GM23338 (cell line): Measurements from ENCODE around the gene ABCC3. TPM values are rescaled to one million over a fixed set of nuclear protein-coding genes. Genes with fewer than 3 reads are reported as not detected.

Source experiments
- ATAC-seq: fragments of 200-7000 bp; cut with Tn5 transposase; 3 replicates; pipeline ENCODE4 v1.9.1; 2020
- DNase-seq: peaks from one replicate; pipeline ENCODE4 v3.0.0-alpha.2; 2015; ENCODE audit warnings: low spot score
- H2AFZ ChIP-seq: fragments of 200-600 bp; sonication (generic); 2 replicates; pipeline ENCODE4 v1.8.0; 2016; ENCODE audit warnings: antibody characterized with exemption, mild to moderate bottlenecking, moderate library complexity
- H3F3A ChIP-seq: fragments of 200-600 bp; sonication (generic); replicated peaks from 2 replicates; pipeline ENCODE4 v1.8.0; 2017; ENCODE audit warnings: antibody characterized with exemption, mixed run types, low read depth
- H3K27ac ChIP-seq: fragments of 200-600 bp; sonication (generic); 2 replicates; pipeline ENCODE4 v1.6.1; 2016; ENCODE audit warnings: low read depth
- H3K27me3 ChIP-seq: fragments of 200-600 bp; sonication (generic); 2 replicates; pipeline ENCODE4 v1.8.0; 2016; ENCODE audit warnings: mild to moderate bottlenecking, mixed run types, moderate library complexity; ENCODE audit not compliant: insufficient read depth
- H3K36me3 ChIP-seq: fragments of 200-600 bp; sonication (generic); 2 replicates; pipeline ENCODE4 v1.8.0; 2016; ENCODE audit warnings: mild to moderate bottlenecking; ENCODE audit not compliant: insufficient read depth
- H3K4me1 ChIP-seq: fragments of 200-600 bp; sonication (generic); 2 replicates; pipeline ENCODE4 v1.8.0; 2016; ENCODE audit warnings: mild to moderate bottlenecking, moderate library complexity; ENCODE audit not compliant: insufficient read depth
- H3K4me2 ChIP-seq: fragments of 200-600 bp; sonication (generic); 2 replicates; pipeline ENCODE4 v1.7.1; 2017; ENCODE audit warnings: mixed run types
- H3K4me3 ChIP-seq: fragments of 200-600 bp; sonication (generic); 2 replicates; pipeline ENCODE4 v1.6.1; 2016; ENCODE audit warnings: mixed run types
- H3K79me2 ChIP-seq: fragments of 200-600 bp; sonication (generic); replicated peaks from 2 replicates; pipeline ENCODE4 v1.8.0; 2017; ENCODE audit warnings: mild to moderate bottlenecking; ENCODE audit not compliant: insufficient read depth
- H3K9me2 ChIP-seq: fragments of 200-600 bp; sonication (generic); 2 replicates; pipeline ENCODE4 v1.8.0; 2017; ENCODE audit not compliant: insufficient read depth
- H4K20me1 ChIP-seq: fragments of 200-600 bp; sonication (generic); replicated peaks from 2 replicates; pipeline ENCODE4 v1.8.0; 2017; ENCODE audit warnings: mild to moderate bottlenecking; ENCODE audit not compliant: insufficient read depth
- H3K27ac Mint-ChIP-seq: 2 replicates; pipeline ENCODE4 v1.8.0; 2020; ENCODE audit warnings: inconsistent platforms, mild to moderate bottlenecking, moderate library complexity, mixed read lengths
- H3K27me3 Mint-ChIP-seq: 3 replicates; pipeline ENCODE4 v1.8.0; 2022; ENCODE audit warnings: low read depth, mild to moderate bottlenecking, moderate library complexity, mixed read lengths, inconsistent platforms; ENCODE audit not compliant: insufficient read depth, poor library complexity
- H3K36me3 Mint-ChIP-seq: 3 replicates; pipeline ENCODE4 v1.8.0; 2021; ENCODE audit warnings: low read depth, mild to moderate bottlenecking, inconsistent platforms, moderate library complexity, mixed read lengths
- H3K4me1 Mint-ChIP-seq: 3 replicates; pipeline ENCODE4 v1.8.0; 2020; ENCODE audit warnings: mild to moderate bottlenecking, inconsistent platforms, mixed read lengths
- H3K4me3 Mint-ChIP-seq: 3 replicates; pipeline ENCODE4 v1.8.0; 2021; ENCODE audit warnings: moderate library complexity, mild to moderate bottlenecking, inconsistent platforms, mixed read lengths
- H3K9me3 Mint-ChIP-seq: 3 replicates; pipeline ENCODE4 v1.8.0; 2020; ENCODE audit warnings: moderate library complexity, mild to moderate bottlenecking, inconsistent platforms, mixed read lengths
- CREB1 ChIP-seq: fragments of 250-450 bp; sonication (Bioruptor Pico); IDR thresholded peaks from 2 replicates; pipeline ENCODE4 v1.5.0; 2020; ENCODE audit warnings: low read depth, mild to moderate bottlenecking, moderate library complexity
- EZH2 ChIP-seq: fragments of 200-600 bp; sonication (generic); IDR thresholded peaks from one replicate; pipeline ENCODE4 v1.8.0; 2017; ENCODE audit warnings: antibody characterized with exemption, mild to moderate bottlenecking, low read depth; ENCODE audit not compliant: unreplicated experiment
- EZH2phosphoT487 ChIP-seq: fragments of 200-600 bp; sonication (generic); IDR thresholded peaks from one replicate; pipeline ENCODE4 v1.8.1; 2018; ENCODE audit warnings: antibody characterized with exemption; ENCODE audit not compliant: unreplicated experiment
- JUNB ChIP-seq: IDR thresholded peaks from one replicate; pipeline ENCODE4 v1.6.1; 2016; ENCODE audit warnings: antibody characterized with exemption; ENCODE audit not compliant: unreplicated experiment
- NANOG ChIP-seq: IDR thresholded peaks from 2 replicates; pipeline ENCODE4 v1.6.1; 2016; ENCODE audit warnings: antibody characterized with exemption, borderline replicate concordance
- POLR2AphosphoS5 ChIP-seq: IDR thresholded peaks from 2 replicates; pipeline ENCODE4 v1.6.1; 2016; ENCODE audit warnings: antibody characterized with exemption, low read depth
- ZNF114 ChIP-seq: fragments of 250-450 bp; sonication (Bioruptor Pico); IDR thresholded peaks from 2 replicates; pipeline ENCODE4 v1.5.0; 2020; ENCODE audit warnings: mild to moderate bottlenecking, moderate library complexity
- ZNF331 ChIP-seq: fragments of 250-450 bp; sonication (Bioruptor Pico); IDR thresholded peaks from 2 replicates; pipeline ENCODE4 v1.5.0; 2020; ENCODE audit warnings: low read depth, mild to moderate bottlenecking, moderate library complexity
- polyA plus RNA-seq: library from polyadenylated mRNA; unstranded; fragments of >200 nt; fragmentation: Nextera tagmentation; extraction: Ambion mirVana; gene quantifications from 2 replicates; pipeline ENCODE4 v1.2.1, GENCODE V29; 2016
- total RNA-seq: library from RNA; depleted of rRNA; stranded (reverse); fragments of >200 nt; shearing (Covaris generic); gene quantifications from 2 replicates; pipeline ENCODE4 v1.2.3, GENCODE V29; 2014
- TF ChIP-seq, protein P1 (sequence below): fragments of 250-450 bp; sonication (Bioruptor Pico); IDR thresholded peaks from 2 replicates; pipeline ENCODE4 v1.5.0; 2020; ENCODE audit warnings: mild to moderate bottlenecking, moderate library complexity
- TF ChIP-seq, protein P2 (sequence below), 2 experiments: fragments of 200-600 bp in 1 of 2; sonication (generic) in 1 of 2; conservative IDR thresholded peaks; 2 replicates each; pipeline versions ENCODE4 v1.5.1 to v1.6.1; 2016 to 2017; ENCODE audit warnings: antibody characterized with exemption in 2 of 2, low read depth in 2 of 2, mild to moderate bottlenecking in 2 of 2, moderate library complexity in 1 of 2

The ABCC3 gene
- total and polyA plus RNA-seq, 2 experiments from 2014 or later: not detected

DNA sequence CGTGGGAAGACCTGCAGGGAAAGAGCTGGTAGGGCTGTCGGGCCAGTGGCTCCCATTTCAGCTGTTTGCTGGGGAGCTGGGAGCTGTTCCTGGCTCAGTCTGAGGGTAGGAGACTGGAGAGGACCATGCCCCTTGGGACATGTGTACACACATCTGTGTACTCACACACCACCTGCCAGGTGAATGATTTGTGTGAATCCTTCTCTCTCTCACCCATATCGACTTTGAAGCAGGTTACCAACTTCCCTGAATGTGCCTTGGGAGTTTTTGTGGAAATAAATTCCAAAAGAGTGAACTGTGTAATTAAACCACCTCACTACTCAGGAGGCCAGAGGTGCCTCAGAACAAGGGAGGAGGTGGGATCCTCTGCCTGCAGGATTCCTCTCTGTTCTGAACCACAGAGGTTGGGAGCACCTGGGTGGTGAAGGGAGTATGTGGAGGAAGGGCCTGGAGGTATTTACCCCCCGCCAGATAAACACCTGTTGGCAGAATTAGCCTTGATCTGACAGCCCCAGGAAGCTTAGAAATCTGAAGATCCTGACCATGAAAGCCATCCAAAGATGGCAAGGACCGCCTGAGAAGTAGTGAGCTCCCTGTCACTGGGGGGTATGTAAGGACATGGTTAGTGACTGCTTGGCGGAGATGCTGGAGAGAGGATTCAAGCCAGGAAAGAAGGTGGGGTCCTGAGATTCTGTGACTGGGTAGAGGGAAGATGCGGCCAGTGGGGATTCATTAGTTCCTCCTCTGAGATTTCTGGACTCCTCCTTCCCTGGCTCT lies 3.3 kb downstream of the ABCC3 start:
- H3K4me2 ChIP-seq: no peak overlapping the region
- 0 out of 2 replicates have a peak, but pooled peaks cover 3% of the 10 kb centered on the region for H3F3A ChIP-seq
- no peak overlapping the region for H3K27ac ChIP-seq

More for the DNA sequence above, 3.3 kb downstream of the ABCC3 start:
- H3K4me3 ChIP-seq: no peak overlapping the region
- Mint-ChIP-seq H3K27me3 (peaks cover 41% of the 10 kb centered on the region), H3K27ac (no peak overlapping the region), H3K36me3 (no peaks in the 10 kb centered on the region), H3K9me3 (no peaks in the 10 kb centered on the region), H3K4me1 (peaks cover 21% of the 10 kb centered on the region), H3K4me3 (no peak overlapping the region; the same call in 2 of the 3 replicates)
- H2AFZ ChIP-seq: no peak overlapping the region
- no peaks in the 10 kb centered on the region for H3K36me3 ChIP-seq
- H4K20me1 ChIP-seq: no peaks in the 10 kb centered on the region
- no peaks in the 10 kb centered on the region for H3K79me2 ChIP-seq
- H3K27me3 ChIP-seq: peaks cover 46% of the 10 kb centered on the region
- no peaks in the 10 kb centered on the region for H3K9me2 ChIP-seq
- no peak for DNase-seq
- TF ChIP-seq EZH2: no peak
- no peak for TF ChIP-seq CREB1
- TF ChIP-seq, protein P1, sequence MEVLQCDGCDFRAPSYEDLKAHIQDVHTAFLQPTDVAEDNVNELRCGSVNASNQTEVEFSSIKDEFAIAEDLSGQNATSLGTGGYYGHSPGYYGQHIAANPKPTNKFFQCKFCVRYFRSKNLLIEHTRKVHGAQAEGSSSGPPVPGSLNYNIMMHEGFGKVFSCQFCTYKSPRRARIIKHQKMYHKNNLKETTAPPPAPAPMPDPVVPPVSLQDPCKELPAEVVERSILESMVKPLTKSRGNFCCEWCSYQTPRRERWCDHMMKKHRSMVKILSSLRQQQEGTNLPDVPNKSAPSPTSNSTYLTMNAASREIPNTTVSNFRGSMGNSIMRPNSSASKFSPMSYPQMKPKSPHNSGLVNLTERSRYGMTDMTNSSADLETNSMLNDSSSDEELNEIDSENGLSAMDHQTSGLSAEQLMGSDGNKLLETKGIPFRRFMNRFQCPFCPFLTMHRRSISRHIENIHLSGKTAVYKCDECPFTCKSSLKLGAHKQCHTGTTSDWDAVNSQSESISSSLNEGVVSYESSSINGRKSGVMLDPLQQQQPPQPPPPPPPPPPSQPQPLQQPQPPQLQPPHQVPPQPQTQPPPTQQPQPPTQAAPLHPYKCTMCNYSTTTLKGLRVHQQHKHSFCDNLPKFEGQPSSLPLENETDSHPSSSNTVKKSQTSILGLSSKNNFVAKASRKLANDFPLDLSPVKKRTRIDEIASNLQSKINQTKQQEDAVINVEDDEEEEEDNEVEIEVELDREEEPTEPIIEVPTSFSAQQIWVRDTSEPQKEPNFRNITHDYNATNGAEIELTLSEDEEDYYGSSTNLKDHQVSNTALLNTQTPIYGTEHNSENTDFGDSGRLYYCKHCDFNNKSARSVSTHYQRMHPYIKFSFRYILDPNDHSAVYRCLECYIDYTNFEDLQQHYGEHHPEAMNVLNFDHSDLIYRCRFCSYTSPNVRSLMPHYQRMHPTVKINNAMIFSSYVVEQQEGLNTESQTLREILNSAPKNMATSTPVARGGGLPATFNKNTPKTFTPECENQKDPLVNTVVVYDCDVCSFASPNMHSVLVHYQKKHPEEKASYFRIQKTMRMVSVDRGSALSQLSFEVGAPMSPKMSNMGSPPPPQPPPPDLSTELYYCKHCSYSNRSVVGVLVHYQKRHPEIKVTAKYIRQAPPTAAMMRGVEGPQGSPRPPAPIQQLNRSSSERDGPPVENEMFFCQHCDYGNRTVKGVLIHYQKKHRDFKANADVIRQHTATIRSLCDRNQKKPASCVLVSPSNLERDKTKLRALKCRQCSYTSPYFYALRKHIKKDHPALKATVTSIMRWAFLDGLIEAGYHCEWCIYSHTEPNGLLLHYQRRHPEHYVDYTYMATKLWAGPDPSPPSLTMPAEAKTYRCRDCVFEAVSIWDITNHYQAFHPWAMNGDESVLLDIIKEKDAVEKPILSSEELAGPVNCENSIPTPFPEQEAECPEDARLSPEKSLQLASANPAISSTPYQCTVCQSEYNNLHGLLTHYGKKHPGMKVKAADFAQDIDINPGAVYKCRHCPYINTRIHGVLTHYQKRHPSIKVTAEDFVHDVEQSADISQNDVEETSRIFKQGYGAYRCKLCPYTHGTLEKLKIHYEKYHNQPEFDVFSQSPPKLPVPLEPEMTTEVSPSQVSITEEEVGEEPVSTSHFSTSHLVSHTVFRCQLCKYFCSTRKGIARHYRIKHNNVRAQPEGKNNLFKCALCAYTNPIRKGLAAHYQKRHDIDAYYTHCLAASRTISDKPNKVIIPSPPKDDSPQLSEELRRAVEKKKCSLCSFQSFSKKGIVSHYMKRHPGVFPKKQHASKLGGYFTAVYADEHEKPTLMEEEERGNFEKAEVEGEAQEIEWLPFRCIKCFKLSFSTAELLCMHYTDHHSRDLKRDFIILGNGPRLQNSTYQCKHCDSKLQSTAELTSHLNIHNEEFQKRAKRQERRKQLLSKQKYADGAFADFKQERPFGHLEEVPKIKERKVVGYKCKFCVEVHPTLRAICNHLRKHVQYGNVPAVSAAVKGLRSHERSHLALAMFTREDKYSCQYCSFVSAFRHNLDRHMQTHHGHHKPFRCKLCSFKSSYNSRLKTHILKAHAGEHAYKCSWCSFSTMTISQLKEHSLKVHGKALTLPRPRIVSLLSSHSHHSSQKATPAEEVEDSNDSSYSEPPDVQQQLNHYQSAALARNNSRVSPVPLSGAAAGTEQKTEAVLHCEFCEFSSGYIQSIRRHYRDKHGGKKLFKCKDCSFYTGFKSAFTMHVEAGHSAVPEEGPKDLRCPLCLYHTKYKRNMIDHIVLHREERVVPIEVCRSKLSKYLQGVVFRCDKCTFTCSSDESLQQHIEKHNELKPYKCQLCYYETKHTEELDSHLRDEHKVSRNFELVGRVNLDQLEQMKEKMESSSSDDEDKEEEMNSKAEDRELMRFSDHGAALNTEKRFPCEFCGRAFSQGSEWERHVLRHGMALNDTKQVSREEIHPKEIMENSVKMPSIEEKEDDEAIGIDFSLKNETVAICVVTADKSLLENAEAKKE: no peak
- no peak for TF ChIP-seq POLR2AphosphoS5
- TF ChIP-seq JUNB: no peak
- TF ChIP-seq NANOG: no peak
- TF ChIP-seq ZNF114 (CRISPR knock-in tag): no peak
- no peak for TF ChIP-seq EZH2phosphoT487
- no peak for TF ChIP-seq ZNF331 (CRISPR knock-in tag)
- TF ChIP-seq, protein P2, sequence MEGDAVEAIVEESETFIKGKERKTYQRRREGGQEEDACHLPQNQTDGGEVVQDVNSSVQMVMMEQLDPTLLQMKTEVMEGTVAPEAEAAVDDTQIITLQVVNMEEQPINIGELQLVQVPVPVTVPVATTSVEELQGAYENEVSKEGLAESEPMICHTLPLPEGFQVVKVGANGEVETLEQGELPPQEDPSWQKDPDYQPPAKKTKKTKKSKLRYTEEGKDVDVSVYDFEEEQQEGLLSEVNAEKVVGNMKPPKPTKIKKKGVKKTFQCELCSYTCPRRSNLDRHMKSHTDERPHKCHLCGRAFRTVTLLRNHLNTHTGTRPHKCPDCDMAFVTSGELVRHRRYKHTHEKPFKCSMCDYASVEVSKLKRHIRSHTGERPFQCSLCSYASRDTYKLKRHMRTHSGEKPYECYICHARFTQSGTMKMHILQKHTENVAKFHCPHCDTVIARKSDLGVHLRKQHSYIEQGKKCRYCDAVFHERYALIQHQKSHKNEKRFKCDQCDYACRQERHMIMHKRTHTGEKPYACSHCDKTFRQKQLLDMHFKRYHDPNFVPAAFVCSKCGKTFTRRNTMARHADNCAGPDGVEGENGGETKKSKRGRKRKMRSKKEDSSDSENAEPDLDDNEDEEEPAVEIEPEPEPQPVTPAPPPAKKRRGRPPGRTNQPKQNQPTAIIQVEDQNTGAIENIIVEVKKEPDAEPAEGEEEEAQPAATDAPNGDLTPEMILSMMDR (conservative IDR thresholded peaks at IDR 0.05; ENCODE audit: low read depth in 2 of 2): no peak
- no peak for ATAC-seq
- peaks cover 17% of the 10 kb centered on the region for H3K4me1 ChIP-seq
